Measurements from ENCODE around the gene STK38L.
"Not testable (repeated sequence)": the region's sequence is repeated elsewhere in the genome, so short reads cannot be mapped to it uniquely, and the experiment has no call there.

The STK38L gene

DNA sequence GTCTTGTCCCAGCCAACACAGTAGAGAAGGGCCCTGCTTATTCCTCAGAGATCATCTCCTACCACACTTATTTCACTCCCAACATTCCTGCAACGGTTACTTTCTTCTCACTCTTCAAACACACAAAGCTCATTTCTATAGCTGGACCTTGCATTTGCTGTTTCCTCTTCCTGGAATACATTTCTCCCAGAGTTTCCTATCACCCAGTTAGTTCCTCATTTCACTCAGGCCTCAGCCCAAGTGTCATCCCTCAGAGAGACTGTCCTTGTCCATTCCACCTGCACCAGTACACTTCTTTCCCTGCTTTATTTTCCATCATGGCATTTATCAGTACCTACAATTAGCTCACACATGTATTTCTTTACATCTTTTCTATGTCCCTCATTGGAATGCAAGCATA lies 14.7 kb upstream of the STK38L start:
- no peak overlapping the region for H3K4me2 ChIP-seq (ENCODE audit: insufficient read depth, low read length)
- no peak overlapping the region for H2AFZ ChIP-seq (ENCODE audit: low read depth, low read length)
- H3K9ac ChIP-seq (ENCODE audit: low read depth, low read length) = no peak overlapping the region
- no peaks in the 10 kb centered on the region for H3K27me3 ChIP-seq (ENCODE audit: insufficient read depth, low read length, poor library complexity)
- H4K20me1 ChIP-seq (ENCODE audit: insufficient read depth, low read length) = no peaks in the 10 kb centered on the region
- H3K9me3 ChIP-seq (ENCODE audit: insufficient read depth, low read length, severe bottlenecking) = no peaks in the 10 kb centered on the region
- no peaks in the 10 kb centered on the region for H3K79me2 ChIP-seq (ENCODE audit: insufficient read depth, low read length)
- H3K4me3 ChIP-seq (ENCODE audit: low read depth in 1 of 2, low read length in 2 of 2) = no peak overlapping the region
- DNase-seq (no peak), ATAC-seq (ENCODE audit: insufficient read depth, low read depth) (no peak)
- no peak for TF ChIP-seq EZH2 (IDR thresholded peaks at IDR 0.05; ENCODE audit: borderline replicate concordance, low read depth, low read length, severe bottlenecking)
- TF ChIP-seq, protein P1, sequence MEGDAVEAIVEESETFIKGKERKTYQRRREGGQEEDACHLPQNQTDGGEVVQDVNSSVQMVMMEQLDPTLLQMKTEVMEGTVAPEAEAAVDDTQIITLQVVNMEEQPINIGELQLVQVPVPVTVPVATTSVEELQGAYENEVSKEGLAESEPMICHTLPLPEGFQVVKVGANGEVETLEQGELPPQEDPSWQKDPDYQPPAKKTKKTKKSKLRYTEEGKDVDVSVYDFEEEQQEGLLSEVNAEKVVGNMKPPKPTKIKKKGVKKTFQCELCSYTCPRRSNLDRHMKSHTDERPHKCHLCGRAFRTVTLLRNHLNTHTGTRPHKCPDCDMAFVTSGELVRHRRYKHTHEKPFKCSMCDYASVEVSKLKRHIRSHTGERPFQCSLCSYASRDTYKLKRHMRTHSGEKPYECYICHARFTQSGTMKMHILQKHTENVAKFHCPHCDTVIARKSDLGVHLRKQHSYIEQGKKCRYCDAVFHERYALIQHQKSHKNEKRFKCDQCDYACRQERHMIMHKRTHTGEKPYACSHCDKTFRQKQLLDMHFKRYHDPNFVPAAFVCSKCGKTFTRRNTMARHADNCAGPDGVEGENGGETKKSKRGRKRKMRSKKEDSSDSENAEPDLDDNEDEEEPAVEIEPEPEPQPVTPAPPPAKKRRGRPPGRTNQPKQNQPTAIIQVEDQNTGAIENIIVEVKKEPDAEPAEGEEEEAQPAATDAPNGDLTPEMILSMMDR (IDR thresholded peaks at IDR 0.05; ENCODE audit: borderline replicate concordance, extremely low read depth, low read length, poor library complexity, severe bottlenecking) = no peak
- H3K27ac ChIP-seq (ENCODE audit: low read length) = no peak overlapping the region
- no peaks in the 10 kb centered on the region for H3K36me3 ChIP-seq (ENCODE audit: insufficient read depth, low read length)
- H3K4me1 ChIP-seq (ENCODE audit: insufficient read depth, low read length) = no peaks in the 10 kb centered on the region

DNA sequence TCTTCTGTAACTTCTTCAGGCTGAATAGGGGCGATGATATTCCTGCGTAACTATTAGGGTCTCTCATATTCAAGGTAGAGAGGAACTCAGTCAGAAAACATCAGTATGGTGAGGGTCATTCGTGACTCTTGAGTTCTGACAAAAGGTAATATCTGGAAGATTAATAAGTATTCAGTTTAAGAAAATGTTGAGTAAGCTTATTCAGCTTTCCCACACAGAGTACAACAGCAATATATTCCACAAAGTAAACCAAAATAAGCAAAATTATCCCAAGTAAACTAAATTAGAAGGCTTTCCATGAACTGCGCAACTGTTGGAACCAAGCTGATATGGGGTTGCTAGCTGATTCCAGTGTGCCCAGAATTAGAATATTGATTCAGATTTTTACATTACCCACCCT lies 12.7 kb upstream of the STK38L start:
- H3K9ac ChIP-seq (ENCODE audit: low read depth, low read length); H3K4me3 ChIP-seq (ENCODE audit: low read depth in 1 of 2, low read length in 2 of 2); H3K27ac ChIP-seq (ENCODE audit: low read length); H2AFZ ChIP-seq (ENCODE audit: low read depth, low read length); H3K36me3 ChIP-seq (ENCODE audit: insufficient read depth, low read length); DNase-seq; H3K27me3 ChIP-seq (ENCODE audit: insufficient read depth, low read length, poor library complexity); H3K79me2 ChIP-seq (ENCODE audit: insufficient read depth, low read length); H3K4me1 ChIP-seq (ENCODE audit: insufficient read depth, low read length); H3K4me2 ChIP-seq (ENCODE audit: insufficient read depth, low read length); H3K9me3 ChIP-seq (ENCODE audit: insufficient read depth, low read length, severe bottlenecking); ATAC-seq (ENCODE audit: insufficient read depth, low read depth); H4K20me1 ChIP-seq (ENCODE audit: insufficient read depth, low read length): not testable (repeated sequence)

DNA sequence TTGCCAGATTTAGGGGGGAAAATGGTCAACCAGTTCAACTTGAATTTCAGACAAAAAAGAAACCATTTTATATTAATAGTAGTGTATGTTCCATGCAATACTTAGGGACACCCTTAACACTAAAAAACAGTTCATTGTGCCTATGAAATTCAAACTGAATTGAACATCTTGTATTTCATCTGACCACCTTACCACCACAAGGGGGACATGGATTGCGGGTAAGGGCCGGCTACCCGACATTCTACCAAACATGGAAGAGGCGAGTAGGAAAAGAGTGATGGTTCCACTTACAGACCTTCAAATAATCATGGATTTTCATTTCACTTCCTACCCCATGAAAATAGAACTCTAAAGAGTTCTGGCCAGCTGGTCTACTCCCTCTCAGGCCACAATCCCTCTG lies 10.3 kb upstream of the STK38L start:
- Histone ChIP-seq H3K9ac (ENCODE audit: low read depth, low read length) (no peak overlapping the region), H3K27ac (ENCODE audit: low read length) (no peak overlapping the region), H3K4me2 (ENCODE audit: insufficient read depth, low read length) (no peak overlapping the region), H3K36me3 (ENCODE audit: insufficient read depth, low read length) (no peaks in the 10 kb centered on the region), H3K27me3 (ENCODE audit: insufficient read depth, low read length, poor library complexity) (no peaks in the 10 kb centered on the region), H3K9me3 (ENCODE audit: insufficient read depth, low read length, severe bottlenecking) (no peaks in the 10 kb centered on the region), H3K4me1 (ENCODE audit: insufficient read depth, low read length) (peaks cover 9% of the 10 kb centered on the region; the same call in 1 of the 2 replicates), H3K4me3 (ENCODE audit: low read depth in 1 of 2, low read length in 2 of 2) (no peak overlapping the region), H3K79me2 (ENCODE audit: insufficient read depth, low read length) (no peaks in the 10 kb centered on the region), H4K20me1 (ENCODE audit: insufficient read depth, low read length) (no peaks in the 10 kb centered on the region), H2AFZ (ENCODE audit: low read depth, low read length) (no peak overlapping the region)
- no peak for DNase-seq
- TF ChIP-seq EZH2 (IDR thresholded peaks at IDR 0.05; ENCODE audit: borderline replicate concordance, low read depth, low read length, severe bottlenecking) = no peak
- TF ChIP-seq, protein P1 (IDR thresholded peaks at IDR 0.05; ENCODE audit: borderline replicate concordance, extremely low read depth, low read length, poor library complexity, severe bottlenecking) = no peak
- no peak for ATAC-seq (ENCODE audit: insufficient read depth, low read depth)

DNA sequence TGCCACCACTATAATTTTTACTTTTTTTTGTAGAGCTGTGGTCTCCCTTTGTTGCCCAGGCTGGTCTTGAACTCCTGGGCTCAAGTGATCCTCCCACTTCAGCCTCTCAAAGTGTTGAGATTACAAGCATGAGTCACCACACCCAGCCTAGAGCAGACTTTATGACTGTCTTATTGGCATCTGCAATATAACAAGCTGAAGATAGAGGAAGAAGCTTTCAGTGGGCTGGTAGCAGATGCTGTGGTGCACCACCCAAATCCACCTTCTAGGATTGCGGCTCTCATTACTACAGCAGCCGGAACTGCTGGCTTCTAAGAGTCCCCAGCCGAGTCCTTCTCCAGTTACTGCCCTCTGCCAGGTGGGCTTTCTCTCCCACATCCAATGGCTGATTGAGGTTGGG lies 7.6 kb upstream of the STK38L start:
- Histone ChIP-seq H3K4me1 (ENCODE audit: insufficient read depth, low read length) (peaks cover 9% of the 10 kb centered on the region; the same call in 1 of the 2 replicates), H3K4me3 (ENCODE audit: low read depth in 1 of 2, low read length in 2 of 2) (no peak overlapping the region), H3K9ac (ENCODE audit: low read depth, low read length) (no peak overlapping the region), H3K36me3 (ENCODE audit: insufficient read depth, low read length) (no peaks in the 10 kb centered on the region), H3K9me3 (ENCODE audit: insufficient read depth, low read length, severe bottlenecking) (no peaks in the 10 kb centered on the region), H3K27ac (ENCODE audit: low read length) (no peak overlapping the region), H3K79me2 (ENCODE audit: insufficient read depth, low read length) (no peaks in the 10 kb centered on the region), H4K20me1 (ENCODE audit: insufficient read depth, low read length) (no peaks in the 10 kb centered on the region), H3K4me2 (ENCODE audit: insufficient read depth, low read length) (no peak overlapping the region), H3K27me3 (ENCODE audit: insufficient read depth, low read length, poor library complexity) (no peaks in the 10 kb centered on the region), H2AFZ (ENCODE audit: low read depth, low read length) (no peak overlapping the region)
- no peak for ATAC-seq (ENCODE audit: insufficient read depth, low read depth)
- no peak for DNase-seq
- no peak for TF ChIP-seq EZH2 (IDR thresholded peaks at IDR 0.05; ENCODE audit: borderline replicate concordance, low read depth, low read length, severe bottlenecking)
- TF ChIP-seq, protein P1 (IDR thresholded peaks at IDR 0.05; ENCODE audit: borderline replicate concordance, extremely low read depth, low read length, poor library complexity, severe bottlenecking) = no peak
